Peyer's patch (tissue), 4 donors: Measurements from ENCODE around the gene FCRL6. TPM values are rescaled to one million over a fixed set of nuclear protein-coding genes. Genes with fewer than 3 reads are reported as not detected.

ENCODE experiments used
- DNase-seq, 3 donors: peaks; one replicate each; pipeline ENCODE4 v3.0.0-alpha.2; 2017 to 2019
- H3K27ac ChIP-seq, 4 donors: fragments of 200-600 bp; sonication (generic); one replicate each; pipeline ENCODE4 v1.5.1; 2016 to 2019
- H3K27me3 ChIP-seq, 2 donors: fragments of 200-600 bp; sonication (generic); one replicate each; pipeline ENCODE4 v1.5.1; 2019
- H3K36me3 ChIP-seq, 3 donors: fragments of 200-600 bp; sonication (generic); one replicate each; pipeline ENCODE4 v1.5.1; 2016 to 2019
- H3K4me1 ChIP-seq, 4 donors: fragments of 200-600 bp; sonication (generic); one replicate each; pipeline ENCODE4 v1.5.1; 2016 to 2019
- H3K4me3 ChIP-seq, 4 donors: fragments of 200-600 bp; sonication (generic); 1 replicate in 3 of 4; 2 replicates in 1 of 4; pipeline ENCODE4 v1.5.1; 2016 to 2019; ENCODE audit warnings: mild to moderate bottlenecking in 1 of 4
- H3K9me3 ChIP-seq, 4 donors: fragments of 200-600 bp; sonication (generic); one replicate each; pipeline ENCODE4 v1.5.1; 2016 to 2019; ENCODE audit warnings: mild to moderate bottlenecking in 1 of 4
- POLR2A ChIP-seq, 2 donors: fragments of 450-650 bp; IDR thresholded peaks; one replicate each; pipeline ENCODE4 v1.5.1; 2017; ENCODE audit warnings: antibody characterized with exemption in 2 of 2, mild to moderate bottlenecking in 2 of 2, moderate library complexity in 2 of 2
- total RNA-seq, 4 donors: library from RNA; depleted of rRNA; stranded (reverse); fragments of >200 nt; gene quantifications; one replicate each; pipeline ENCODE4 v1.1.0, GENCODE V29; 2016
- TF ChIP-seq, protein P1 (sequence below), 6 experiments: fragments of 450-650 bp in 4 of 6; fragments of 200-600 bp in 2 of 6; sonication (generic) in 1 of 6; IDR thresholded peaks; one replicate each; pipeline ENCODE4 v1.5.1; 2017 to 2019; ENCODE audit warnings: antibody characterized with exemption in 6 of 6, mild to moderate bottlenecking in 3 of 6, moderate library complexity in 1 of 6

Gene FCRL6
- total RNA-seq, 4 donors from 2014 or later, result 2.4 to 13.2 TPM; not detected in 2

DNA sequence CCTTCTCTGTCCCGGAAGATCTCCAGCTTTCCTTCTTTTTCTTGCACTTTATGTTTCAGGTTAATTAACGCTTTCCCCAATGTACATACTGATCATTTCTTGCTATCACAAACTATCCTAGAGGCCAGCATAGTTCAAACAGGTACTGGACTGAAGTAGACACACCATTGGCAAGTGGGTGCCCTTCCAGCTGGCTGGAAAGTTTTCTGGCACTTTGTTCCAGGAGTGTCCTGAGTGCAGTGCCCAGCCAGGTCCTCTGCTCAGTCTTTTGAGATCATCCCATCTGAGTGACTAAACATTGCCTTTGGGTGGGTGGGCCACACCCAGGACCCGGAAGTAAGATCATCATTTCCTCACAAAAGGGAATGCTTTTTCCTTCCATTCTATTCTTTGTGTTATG is 36.4 kb upstream of the FCRL6 start:
- Histone ChIP-seq H3K4me1 (no peaks in the 10 kb centered on the region), H3K27ac (no peak overlapping the region), H3K36me3 (no peaks in the 10 kb centered on the region), H3K4me3 (no peak overlapping the region), H3K9me3 (no peaks in the 10 kb centered on the region), H3K27me3 (no peaks in the 10 kb centered on the region)
- TF ChIP-seq POLR2A (IDR thresholded peaks at IDR 0.05), result no peak
- TF ChIP-seq, protein P1, sequence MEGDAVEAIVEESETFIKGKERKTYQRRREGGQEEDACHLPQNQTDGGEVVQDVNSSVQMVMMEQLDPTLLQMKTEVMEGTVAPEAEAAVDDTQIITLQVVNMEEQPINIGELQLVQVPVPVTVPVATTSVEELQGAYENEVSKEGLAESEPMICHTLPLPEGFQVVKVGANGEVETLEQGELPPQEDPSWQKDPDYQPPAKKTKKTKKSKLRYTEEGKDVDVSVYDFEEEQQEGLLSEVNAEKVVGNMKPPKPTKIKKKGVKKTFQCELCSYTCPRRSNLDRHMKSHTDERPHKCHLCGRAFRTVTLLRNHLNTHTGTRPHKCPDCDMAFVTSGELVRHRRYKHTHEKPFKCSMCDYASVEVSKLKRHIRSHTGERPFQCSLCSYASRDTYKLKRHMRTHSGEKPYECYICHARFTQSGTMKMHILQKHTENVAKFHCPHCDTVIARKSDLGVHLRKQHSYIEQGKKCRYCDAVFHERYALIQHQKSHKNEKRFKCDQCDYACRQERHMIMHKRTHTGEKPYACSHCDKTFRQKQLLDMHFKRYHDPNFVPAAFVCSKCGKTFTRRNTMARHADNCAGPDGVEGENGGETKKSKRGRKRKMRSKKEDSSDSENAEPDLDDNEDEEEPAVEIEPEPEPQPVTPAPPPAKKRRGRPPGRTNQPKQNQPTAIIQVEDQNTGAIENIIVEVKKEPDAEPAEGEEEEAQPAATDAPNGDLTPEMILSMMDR (IDR thresholded peaks at IDR 0.05), result no peak
- DNase-seq, result no peak

DNA sequence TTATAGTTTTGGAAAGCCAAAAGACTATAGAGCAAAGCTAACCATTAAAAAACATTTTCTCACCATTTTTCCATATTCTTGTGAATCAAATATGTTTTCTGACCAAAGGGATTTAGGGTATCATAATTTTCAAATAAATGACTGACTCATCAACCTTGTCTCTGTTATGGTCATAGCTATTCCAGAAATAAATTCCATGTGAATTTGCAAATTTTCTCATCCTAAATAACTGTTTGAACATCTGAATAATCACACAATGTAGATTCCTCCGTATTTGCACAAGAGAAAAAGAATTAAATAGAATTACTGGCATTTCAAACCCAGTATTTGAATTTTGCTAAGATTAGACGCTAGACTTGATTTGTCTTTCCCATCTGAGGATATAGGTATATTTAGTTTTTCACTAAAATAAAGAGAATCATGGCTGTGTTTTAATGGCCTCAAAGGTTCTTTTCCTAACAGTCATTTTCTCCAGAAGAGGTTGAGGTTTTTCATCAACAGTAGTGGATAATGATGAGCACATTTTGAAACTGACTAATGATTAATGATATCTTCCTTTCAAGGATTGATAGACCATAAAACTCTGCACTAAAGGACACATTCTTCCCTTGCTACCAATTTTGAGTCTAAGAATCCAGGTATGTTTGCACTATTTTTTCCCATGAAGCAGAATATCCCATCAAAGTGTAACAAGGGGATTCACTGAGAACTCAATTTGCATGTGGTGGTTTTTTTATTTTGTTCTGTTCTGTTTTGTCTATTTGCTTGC is 30.8 kb upstream of the FCRL6 start:
- Histone ChIP-seq H3K27me3 (no peaks in the 10 kb centered on the region), H3K4me1 (no peaks in the 10 kb centered on the region), H3K36me3 (no peaks in the 10 kb centered on the region), H3K9me3 (no peaks in the 10 kb centered on the region), H3K27ac (no peak overlapping the region), H3K4me3 (no peak overlapping the region)
- DNase-seq, result no peak
- TF ChIP-seq POLR2A (IDR thresholded peaks at IDR 0.05), result no peak
- TF ChIP-seq, protein P1 (IDR thresholded peaks at IDR 0.05), result no peak

DNA sequence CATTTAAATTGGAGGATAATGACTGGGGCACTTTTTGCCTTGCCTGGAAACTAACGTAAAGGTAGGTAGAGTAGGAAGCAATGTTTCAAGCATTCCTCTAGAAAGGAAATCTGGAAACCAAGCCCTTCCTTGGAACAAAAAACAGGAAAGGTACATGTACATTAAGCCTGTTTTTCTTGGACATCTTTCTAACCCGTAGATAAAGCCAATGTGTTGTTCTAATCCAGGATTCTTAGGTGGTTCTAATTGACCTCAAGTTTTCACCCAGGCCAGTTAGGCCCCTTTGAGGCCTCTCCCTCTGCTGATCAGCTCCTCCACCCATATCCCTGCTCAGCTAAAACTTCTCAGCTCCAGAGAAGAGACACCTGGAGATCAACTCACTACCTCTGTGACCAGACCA is 27.7 kb upstream of the FCRL6 start:
- no peak for TF ChIP-seq POLR2A (IDR thresholded peaks at IDR 0.05)
- no peaks in the 10 kb centered on the region for H3K4me1 ChIP-seq
- DNase-seq, result no peak
- no peak overlapping the region for H3K27ac ChIP-seq
- H3K9me3 ChIP-seq, result no peaks in the 10 kb centered on the region
- H3K27me3 ChIP-seq, result no peaks in the 10 kb centered on the region
- no peaks in the 10 kb centered on the region for H3K36me3 ChIP-seq
- H3K4me3 ChIP-seq, result no peak overlapping the region

DNA sequence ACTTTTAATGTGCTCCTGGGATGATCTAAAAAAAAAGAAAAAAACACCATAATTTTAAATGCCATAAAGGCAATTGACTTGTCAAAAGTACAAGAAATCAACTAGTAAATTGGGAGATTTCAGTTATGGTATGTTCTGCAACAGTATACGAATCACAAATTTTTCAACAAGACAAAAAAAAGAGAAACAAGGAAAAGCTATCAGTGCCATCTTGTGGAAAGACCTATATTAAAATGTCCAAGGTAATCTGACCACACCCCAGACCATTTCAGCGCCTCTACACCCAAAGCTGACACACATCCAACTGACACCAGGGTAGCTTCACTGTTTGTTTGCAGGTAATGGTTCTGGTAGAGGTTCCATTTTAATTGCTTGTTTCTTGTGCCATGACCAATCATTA is 26.4 kb upstream of the FCRL6 start:
- TF ChIP-seq, protein P1 (IDR thresholded peaks at IDR 0.05), result peak in 1 of 6 experiments; percentile 5
- TF ChIP-seq POLR2A (IDR thresholded peaks at IDR 0.05), result no peak
- no peak for DNase-seq
- Histone ChIP-seq H3K27ac (no peak overlapping the region), H3K9me3 (no peaks in the 10 kb centered on the region), H3K36me3 (no peaks in the 10 kb centered on the region), H3K27me3 (no peaks in the 10 kb centered on the region), H3K4me1 (peaks cover 0 to 3% (median 0%) of the 10 kb centered on the region in 4 donors), H3K4me3 (no peak overlapping the region)

DNA sequence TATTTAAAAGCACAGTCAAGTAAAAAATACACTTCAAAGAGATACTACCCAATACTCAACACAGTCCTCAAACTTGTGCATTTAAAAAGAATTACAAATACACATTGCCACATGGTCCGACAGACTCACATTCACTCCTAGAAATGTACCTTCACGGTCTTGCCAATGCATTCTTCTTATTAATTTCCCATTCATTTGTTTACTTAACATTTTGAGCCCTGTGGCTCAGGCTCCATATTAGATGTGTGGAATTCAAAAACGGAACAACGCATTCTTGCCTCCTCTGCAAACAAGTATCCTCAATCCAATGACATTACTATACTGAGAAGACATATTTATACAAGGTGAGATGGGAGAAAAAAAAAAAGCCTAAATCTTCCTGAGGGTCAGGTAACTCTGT is 23.9 kb upstream of the FCRL6 start:
- no peak overlapping the region for H3K4me3 ChIP-seq
- no peaks in the 10 kb centered on the region for H3K36me3 ChIP-seq
- no peak for TF ChIP-seq POLR2A (IDR thresholded peaks at IDR 0.05)
- TF ChIP-seq, protein P1 (IDR thresholded peaks at IDR 0.05), result no peak
- H3K9me3 ChIP-seq, result no peaks in the 10 kb centered on the region
- H3K4me1 ChIP-seq, result peaks cover 0 to 3% (median 0%) of the 10 kb centered on the region in 4 donors
- H3K27ac ChIP-seq, result no peak overlapping the region
- H3K27me3 ChIP-seq, result no peaks in the 10 kb centered on the region
- DNase-seq, result no peak

DNA sequence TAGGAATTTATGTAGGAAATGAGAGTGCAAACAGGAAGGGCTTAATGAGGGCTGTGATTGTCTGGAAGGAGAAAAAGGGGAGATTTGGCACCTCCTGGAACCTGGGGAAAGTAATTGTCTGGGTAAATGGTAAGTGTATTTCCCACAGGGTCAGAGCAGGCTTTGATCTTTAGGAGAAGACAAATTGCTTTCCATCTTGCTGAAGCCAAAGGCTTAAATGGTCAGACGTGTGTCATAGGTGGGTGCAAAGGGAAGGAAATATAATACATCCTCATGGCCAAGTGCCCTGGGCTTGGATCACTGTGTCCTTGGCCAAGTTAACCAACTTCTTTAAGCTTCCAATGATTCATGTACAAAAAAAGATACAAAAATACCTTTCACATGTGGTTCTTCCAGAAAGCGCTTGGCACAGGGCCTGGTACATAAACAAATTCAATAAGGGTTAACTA is 22.7 kb upstream of the FCRL6 start:
- Histone ChIP-seq H3K36me3 (no peaks in the 10 kb centered on the region), H3K4me3 (no peak overlapping the region), H3K4me1 (peaks cover 0 to 3% (median 0%) of the 10 kb centered on the region in 4 donors), H3K27ac (peak overlapping the region in 1 of 4 donors; percentile 74), H3K27me3 (no peaks in the 10 kb centered on the region), H3K9me3 (no peaks in the 10 kb centered on the region)
- no peak for TF ChIP-seq POLR2A (IDR thresholded peaks at IDR 0.05)
- TF ChIP-seq, protein P1 (IDR thresholded peaks at IDR 0.05), result no peak
- DNase-seq, result no peak
